ENCODE measurements around the gene TBC1D30.

- TF ChIP-seq POLR2A (IDR thresholded peaks at IDR 0.05) (no peak), CTCF (IDR thresholded peaks at IDR 0.05) (no peak)
These were observed at the start of gene TBC1D30 for GRCh38 chr12:64824500-64825142.
